Activated CD8-positive, alpha-beta memory T cell treated with anti-CD3 and anti-CD28 coated beads, Interleukin-2, amount 10 ng/mL, durations not matched to agents 7 days and 5 days (primary cell): ENCODE data around the gene RTBDN. TPM values are rescaled to one million over a fixed set of nuclear protein-coding genes. Genes with fewer than 3 reads are reported as not detected.

ENCODE experiments used
- ATAC-seq: fragments of 150-1000 bp; cut with Tn5 transposase; one replicate; pipeline ENCODE4 v1.10.0; 2021; ENCODE audit warnings: moderate library complexity
- CTCF ChIA-PET: fragments of 350-600 bp; sonication (Branson Sonifier 250); formaldehyde crosslinking; loops from one replicate; lab custom pipeline; 2021; ENCODE audit warnings: antibody characterized with exemption; lab: Charles Lee
- DNase-seq: peaks from one replicate; pipeline ENCODE4 v3.0.0-alpha.2; 2020
- H3K27ac Mint-ChIP-seq: one replicate; pipeline ENCODE4 v1.8.0; 2021; ENCODE audit warnings: mild to moderate bottlenecking, mixed read lengths
- H3K27me3 Mint-ChIP-seq: one replicate; pipeline ENCODE4 v1.8.0; 2021; ENCODE audit warnings: mixed read lengths
- H3K36me3 Mint-ChIP-seq: one replicate; pipeline ENCODE4 v1.8.0; 2021; ENCODE audit warnings: mild to moderate bottlenecking, mixed read lengths
- H3K4me1 Mint-ChIP-seq: one replicate; pipeline ENCODE4 v1.8.0; 2021; ENCODE audit warnings: mixed read lengths
- H3K4me3 Mint-ChIP-seq: one replicate; pipeline ENCODE4 v1.8.0; 2021; ENCODE audit warnings: mild to moderate bottlenecking, moderate library complexity, mixed read lengths
- H3K9me3 Mint-ChIP-seq: one replicate; pipeline ENCODE4 v1.8.0; 2022; ENCODE audit warnings: low read depth, mixed read lengths
- total RNA-seq, 2 experiments: library from RNA; stranded (reverse); gene quantifications; one replicate each; pipeline ENCODE4 v1.2.3, GENCODE V29; 2021

RTBDN gene
- not detected for total RNA-seq

DNA sequence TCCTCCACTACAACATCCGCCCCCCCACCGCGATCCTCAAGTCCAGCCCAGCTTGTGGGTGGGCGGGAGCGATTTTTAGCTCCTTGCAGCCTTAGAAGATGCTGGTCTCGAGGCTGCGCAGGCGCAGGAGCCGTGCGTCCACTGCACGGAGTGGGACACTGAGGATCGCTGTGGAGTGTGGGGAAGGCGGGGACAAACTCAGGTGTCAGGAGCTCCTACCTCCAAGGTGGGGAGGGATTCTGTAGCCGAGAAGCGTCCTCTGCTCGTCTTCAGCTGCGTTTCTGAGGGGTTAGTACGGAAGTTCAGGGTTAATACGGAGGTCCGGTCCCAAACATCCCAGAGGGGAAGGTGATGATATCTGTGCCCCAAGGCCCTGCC, at the start of gene RTBDN:
TSS of gene RTBDN (minus strand) at position 14 of the 378 bp plus-strand sequence. CDS start 4,600 bp downstream, outside the sequence.
- Mint-ChIP-seq H3K27me3 (peaks cover 83% of the 10 kb centered on the region), H3K4me3 (no peak within 1 kb of the TSS), H3K9me3 (no peaks in the 10 kb centered on the region), H3K36me3 (no peaks in the 10 kb centered on the region), H3K4me1 (peaks cover 22% of the 10 kb centered on the region), H3K27ac (no peak within 1 kb of the TSS)
- ATAC-seq (no peak), DNase-seq (no peak)
- CTCF ChIA-PET: interaction anchor here (0.6 to 2.2 kb wide), 7 partner anchors 13 to 100 kb away, joined by 3 to 9 read pairs (median 4); partner anchors contain the start of genes RNASEH2A and TRIR

DNA sequence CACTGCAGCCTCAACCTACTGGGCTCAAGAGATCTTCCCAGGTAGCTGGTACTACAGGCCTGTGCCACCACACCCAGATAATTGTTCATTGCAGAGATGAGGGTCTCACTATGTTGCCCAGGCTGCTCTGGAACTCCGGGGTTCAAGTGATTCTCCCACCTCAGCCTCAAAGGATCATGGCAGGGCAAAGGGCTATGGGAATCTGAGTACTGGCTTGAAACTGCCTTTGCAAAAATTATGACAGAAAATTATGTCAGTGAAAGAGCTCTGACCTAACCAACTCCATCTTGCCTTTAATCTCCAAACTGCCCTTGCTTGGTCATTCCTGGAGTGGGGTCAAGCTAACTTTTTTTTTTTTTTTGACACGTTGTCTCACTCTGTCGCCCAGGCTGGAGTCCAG, 48.2 kb upstream of the RTBDN start:
- DNase-seq (no peak), ATAC-seq (no peak)
- peak overlapping the region; percentile 87 for H3K4me3 Mint-ChIP-seq
- H3K4me1 Mint-ChIP-seq: peaks cover 40% of the 10 kb centered on the region
- H3K36me3 Mint-ChIP-seq: peaks cover 16% of the 10 kb centered on the region
- peaks cover 3% of the 10 kb centered on the region for H3K9me3 Mint-ChIP-seq
- CTCF ChIA-PET: interaction anchor here (0.7 to 10.6 kb wide), 8 partner anchors 11 to 179 kb away, joined by 3 to 163 read pairs (median 8); no protein-coding TSS in a partner anchor
- H3K27ac Mint-ChIP-seq: peak overlapping the region; percentile 39
- H3K27me3 Mint-ChIP-seq: no peaks in the 10 kb centered on the region

DNA sequence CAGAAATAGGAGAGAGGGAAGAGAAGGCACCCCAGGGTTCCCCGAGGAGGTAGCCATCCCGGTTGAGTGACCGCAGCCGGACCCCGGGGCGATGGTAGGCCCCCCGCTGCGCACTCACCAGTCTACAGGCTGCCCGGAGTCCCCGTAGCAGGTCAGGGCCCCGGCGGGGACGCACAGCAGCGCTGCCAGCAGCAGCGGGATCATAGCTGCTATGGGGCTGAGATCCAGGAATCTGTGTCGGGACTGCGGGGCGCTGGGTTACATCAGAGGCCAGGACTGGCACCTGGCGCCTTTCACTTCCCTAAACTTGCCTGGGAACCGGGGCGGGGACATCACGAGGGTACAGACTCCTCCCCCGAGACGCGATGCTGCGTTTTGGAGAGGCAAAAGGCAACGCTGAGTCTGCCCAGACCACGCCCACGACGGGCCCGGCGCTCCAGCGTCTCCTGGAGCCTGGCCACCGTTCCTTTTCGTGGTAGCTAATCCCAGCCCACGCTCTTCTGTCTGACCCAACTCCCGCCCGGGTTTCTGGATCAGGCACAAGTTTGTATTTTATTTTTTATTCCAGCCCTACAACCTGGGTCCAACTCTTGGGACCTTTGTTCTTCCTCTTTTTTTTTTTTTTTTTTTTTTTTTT, 46.9 kb upstream of the RTBDN start, which contains the start of gene DNASE2:
TSS of gene DNASE2 (minus strand) at position 278 of the 637 bp plus-strand sequence. CDS start at position 204, 74 bp downstream.
- ATAC-seq (peak; percentile 83), DNase-seq (peak; percentile 96)
- peaks cover 3% of the 10 kb centered on the region for H3K9me3 Mint-ChIP-seq
- H3K27me3 Mint-ChIP-seq: no peaks in the 10 kb centered on the region
- peak within 1 kb of the TSS; percentile 87 for H3K27ac Mint-ChIP-seq
- peak within 1 kb of the TSS; percentile 87 for H3K4me3 Mint-ChIP-seq
- CTCF ChIA-PET: interaction anchor here (0.6 to 10.6 kb wide), 12 partner anchors 10 to 147 kb away, joined by 3 to 163 read pairs (median 4); partner anchors contain the start of genes FARSA and TRIR
- peaks cover 21% of the 10 kb centered on the region for H3K36me3 Mint-ChIP-seq
- peaks cover 38% of the 10 kb centered on the region for H3K4me1 Mint-ChIP-seq

DNA sequence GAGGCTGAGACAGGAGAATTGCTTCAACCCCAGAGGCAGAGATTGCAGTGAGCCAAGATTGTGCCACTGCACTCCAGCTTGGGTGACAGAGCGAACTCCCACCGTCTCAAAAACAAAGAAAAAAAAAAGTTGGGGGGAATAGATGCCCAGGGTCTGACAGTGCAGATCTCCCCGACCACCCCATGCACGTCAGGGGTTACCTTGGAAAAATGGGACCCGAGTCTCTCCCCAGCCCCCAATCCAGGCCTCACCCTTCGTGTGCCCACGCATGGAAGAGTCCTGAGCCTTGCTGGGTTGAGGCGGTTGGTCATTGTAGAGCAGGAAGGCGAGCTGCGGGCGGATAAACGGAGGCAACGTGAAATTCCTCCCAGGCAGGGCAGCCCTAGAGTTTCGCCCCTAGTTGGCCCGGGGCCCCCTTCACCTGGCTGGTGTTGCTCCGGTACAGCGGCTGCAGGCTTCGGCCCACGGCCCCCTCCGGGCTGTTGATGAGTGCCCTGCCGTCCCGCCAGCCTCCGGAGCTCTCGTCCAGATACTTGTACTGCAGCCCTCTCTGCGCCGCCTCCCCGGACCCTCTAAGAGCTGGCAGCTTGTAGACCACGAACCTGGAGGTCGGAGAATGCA, 46.3 kb upstream of the RTBDN start:
- no peaks in the 10 kb centered on the region for H3K27me3 Mint-ChIP-seq
- peaks cover 21% of the 10 kb centered on the region for H3K36me3 Mint-ChIP-seq
- peak; percentile 7 for ATAC-seq
- no peak for DNase-seq
- peaks cover 34% of the 10 kb centered on the region for H3K4me1 Mint-ChIP-seq
- H3K4me3 Mint-ChIP-seq: peak overlapping the region; percentile 87
- peak overlapping the region; percentile 87 for H3K27ac Mint-ChIP-seq
- peaks cover 3% of the 10 kb centered on the region for H3K9me3 Mint-ChIP-seq
- CTCF ChIA-PET: interaction anchor here (0.8 to 10.6 kb wide), 8 partner anchors 9 to 146 kb away, joined by 3 to 163 read pairs (median 4); partner anchors contain the start of gene TRIR

DNA sequence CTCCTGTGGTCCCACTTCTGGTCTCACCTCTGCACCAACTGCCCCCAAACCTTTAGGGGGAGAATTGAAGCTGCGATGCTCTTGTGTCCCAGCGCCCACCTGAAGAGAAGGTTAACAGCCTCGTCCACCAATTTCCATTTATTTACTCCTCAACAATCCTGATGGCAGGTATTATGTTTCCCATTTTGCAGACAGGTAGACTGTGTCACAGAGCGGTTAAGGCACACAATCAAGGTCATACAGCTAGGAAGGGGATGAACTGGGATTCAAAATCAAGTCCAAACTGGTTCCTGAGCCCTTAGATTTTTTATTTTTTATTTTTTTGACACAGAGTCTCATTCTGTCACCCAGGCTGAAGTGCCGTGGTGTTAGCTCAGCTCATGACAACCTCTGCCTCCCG, 40.7 kb upstream of the RTBDN start:
- Mint-ChIP-seq H3K4me1 (peaks cover 14% of the 10 kb centered on the region), H3K27me3 (no peaks in the 10 kb centered on the region), H3K9me3 (no peaks in the 10 kb centered on the region), H3K4me3 (no peak overlapping the region), H3K36me3 (peaks cover 36% of the 10 kb centered on the region), H3K27ac (no peak overlapping the region)
- CTCF ChIA-PET: interaction anchor here (1.2 to 2.1 kb wide), 3 partner anchors 10 to 78 kb away, joined by 3 to 9 read pairs (median 5); no protein-coding TSS in a partner anchor
- no peak for DNase-seq
- no peak for ATAC-seq

DNA sequence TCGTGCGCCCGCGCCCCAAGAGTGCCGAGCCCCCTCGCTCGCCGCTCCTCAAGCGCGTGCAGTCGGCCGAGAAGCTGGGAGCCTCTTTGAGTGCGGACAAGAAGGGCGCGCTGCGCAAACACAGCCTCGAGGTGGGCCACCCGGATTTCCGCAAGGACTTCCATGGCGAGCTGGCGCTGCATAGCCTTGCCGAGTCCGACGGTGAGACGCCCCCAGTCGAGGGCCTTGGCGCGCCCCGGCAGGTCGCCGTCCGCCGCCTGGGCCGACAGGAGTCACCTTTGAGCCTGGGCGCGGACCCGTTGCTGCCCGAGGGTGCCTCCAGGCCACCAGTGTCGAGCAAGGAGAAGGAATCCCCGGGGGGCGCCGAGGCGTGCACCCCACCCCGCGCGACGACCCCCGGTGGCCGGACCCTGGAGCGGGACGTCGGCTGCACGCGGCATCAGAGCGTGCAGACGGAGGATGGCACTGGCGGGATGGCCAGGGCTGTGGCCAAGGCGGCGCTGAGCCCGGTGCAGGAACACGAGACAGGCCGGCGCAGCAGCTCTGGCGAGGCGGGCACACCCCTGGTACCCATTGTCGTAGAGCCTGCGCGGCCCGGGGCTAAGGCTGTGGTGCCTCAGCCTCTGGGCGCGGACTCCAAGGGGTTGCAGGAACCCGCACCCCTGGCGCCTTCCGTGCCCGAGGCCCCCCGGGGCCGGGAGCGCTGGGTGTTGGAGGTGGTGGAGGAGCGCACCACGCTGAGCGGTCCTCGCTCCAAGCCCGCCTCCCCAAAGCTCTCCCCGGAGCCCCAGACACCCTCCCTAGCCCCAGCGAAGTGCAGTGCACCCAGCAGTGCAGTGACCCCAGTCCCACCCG, 39.7 kb upstream of the RTBDN start:
- no peak overlapping the region for H3K27ac Mint-ChIP-seq
- ATAC-seq: no peak
- DNase-seq: no peak
- H3K9me3 Mint-ChIP-seq: no peaks in the 10 kb centered on the region
- no peaks in the 10 kb centered on the region for H3K27me3 Mint-ChIP-seq
- H3K36me3 Mint-ChIP-seq: peaks cover 35% of the 10 kb centered on the region
- H3K4me1 Mint-ChIP-seq: peaks cover 8% of the 10 kb centered on the region
- CTCF ChIA-PET: interaction anchor here (0.8 to 3.1 kb wide), 9 partner anchors 11 to 151 kb away, joined by 3 to 15 read pairs (median 5); partner anchors contain the start of gene TNPO2
- no peak overlapping the region for H3K4me3 Mint-ChIP-seq

DNA sequence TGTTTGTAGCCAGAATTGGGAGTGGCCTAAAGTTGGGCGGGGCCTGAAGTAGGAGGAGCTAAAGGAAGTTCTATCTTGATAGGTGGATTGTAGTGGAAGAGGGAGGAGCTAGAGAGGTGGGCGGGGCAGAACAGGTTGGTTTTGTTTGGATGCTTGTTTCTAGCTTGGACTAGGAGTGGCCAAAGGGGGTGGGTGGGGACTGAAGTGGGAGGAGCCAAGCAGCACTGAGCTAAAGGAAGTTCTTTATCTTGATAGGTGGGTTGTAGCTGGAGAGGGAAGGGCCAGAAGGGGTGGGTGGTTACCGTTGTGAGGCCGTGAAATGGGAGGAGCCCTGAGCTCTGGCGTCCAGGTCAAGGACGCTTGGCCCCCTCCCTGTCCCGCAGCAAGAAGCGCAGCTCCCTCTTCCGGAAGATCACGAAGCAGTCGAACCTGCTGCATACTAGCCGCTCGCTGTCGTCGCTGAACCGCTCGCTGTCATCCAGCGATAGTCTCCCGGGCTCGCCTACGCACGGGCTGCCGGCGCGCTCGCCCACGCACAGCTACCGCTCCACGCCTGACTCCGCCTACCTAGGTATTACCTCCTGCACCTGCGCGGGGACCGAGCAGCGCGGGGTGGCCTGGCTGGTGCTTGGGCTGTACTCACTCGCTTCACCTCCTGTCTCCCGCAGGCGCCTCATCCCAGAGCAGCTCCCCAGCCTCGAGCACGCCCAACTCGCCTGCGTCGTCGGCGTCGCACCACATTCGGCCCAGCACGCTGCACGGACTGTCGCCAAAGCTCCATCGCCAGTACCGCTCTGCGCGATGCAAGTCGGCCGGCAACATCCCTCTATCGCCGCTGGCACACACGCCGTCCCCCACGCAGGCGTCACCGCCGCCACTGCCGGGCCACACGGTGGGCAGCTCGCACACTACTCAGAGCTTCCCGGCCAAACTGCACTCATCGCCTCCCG, 38.8 kb upstream of the RTBDN start:
- Mint-ChIP-seq H3K9me3 (no peaks in the 10 kb centered on the region), H3K36me3 (peaks cover 30% of the 10 kb centered on the region), H3K27ac (no peak overlapping the region), H3K27me3 (no peaks in the 10 kb centered on the region), H3K4me1 (peaks cover 6% of the 10 kb centered on the region), H3K4me3 (peak overlapping the region; percentile 43)
- DNase-seq: peak; percentile 86
- CTCF ChIA-PET: interaction anchor here (0.7 to 4.1 kb wide), 14 partner anchors 9 to 221 kb away, joined by 3 to 19 read pairs (median 4); partner anchors contain the start of genes DNASE2 and TNPO2
- ATAC-seq: peak; percentile 76

DNA sequence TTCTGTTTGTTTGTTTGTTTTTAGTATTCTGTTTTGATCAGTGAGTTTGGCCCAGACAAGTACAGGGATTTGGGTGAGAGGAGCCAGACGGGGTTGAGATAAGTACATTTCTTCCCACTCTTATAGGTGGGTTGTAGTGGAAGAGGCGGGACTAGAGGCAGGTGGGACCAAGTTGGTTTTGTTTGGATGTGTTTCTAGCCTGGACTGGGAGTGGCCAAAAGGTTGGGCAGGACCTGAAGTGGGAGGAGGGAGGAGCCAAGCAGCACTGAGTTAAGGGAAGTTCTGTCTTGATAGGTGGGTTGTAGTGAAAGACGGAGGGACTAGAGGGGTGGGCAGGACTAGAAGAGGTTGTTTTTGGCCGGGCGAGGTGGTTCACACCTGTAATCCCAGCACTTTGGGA, 37.9 kb upstream of the RTBDN start:
- H3K4me3 Mint-ChIP-seq: no peak overlapping the region
- H3K9me3 Mint-ChIP-seq: no peaks in the 10 kb centered on the region
- H3K27me3 Mint-ChIP-seq: no peaks in the 10 kb centered on the region
- no peak overlapping the region for H3K27ac Mint-ChIP-seq
- peaks cover 25% of the 10 kb centered on the region for H3K36me3 Mint-ChIP-seq
- peaks cover 7% of the 10 kb centered on the region for H3K4me1 Mint-ChIP-seq
- ATAC-seq: no peak
- no peak for DNase-seq
- CTCF ChIA-PET: interaction anchor here (0.9 to 4.1 kb wide), 11 partner anchors 8 to 222 kb away, joined by 3 to 19 read pairs (median 6); partner anchors contain the start of genes DNASE2 and GCDH

DNA sequence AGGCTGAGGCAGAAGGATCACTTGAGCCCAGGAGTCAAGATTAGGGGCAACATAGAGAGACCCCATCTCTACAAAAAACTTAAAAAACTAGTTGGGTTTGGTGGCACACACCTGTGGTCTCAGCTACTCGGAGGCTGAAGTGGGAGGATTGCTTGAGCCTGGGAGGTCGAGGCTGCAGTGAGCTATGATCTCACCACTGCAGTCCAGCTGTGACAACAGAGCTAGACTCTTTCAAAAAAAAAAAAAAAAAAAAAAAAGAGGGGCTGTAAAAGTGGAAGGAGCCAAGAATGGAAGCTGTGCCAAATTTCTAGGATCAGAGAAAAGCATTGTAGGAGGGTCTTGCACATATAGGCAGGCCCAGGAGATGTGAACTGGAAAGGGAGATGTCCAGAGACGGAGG, 37.3 kb upstream of the RTBDN start:
- CTCF ChIA-PET: interaction anchor here (1.0 to 4.1 kb wide), 8 partner anchors 10 to 111 kb away, joined by 3 to 19 read pairs (median 8); partner anchors contain the start of genes DNASE2 and GCDH
- H3K36me3 Mint-ChIP-seq: peaks cover 22% of the 10 kb centered on the region
- H3K27me3 Mint-ChIP-seq: no peaks in the 10 kb centered on the region
- H3K27ac Mint-ChIP-seq: no peak overlapping the region
- H3K9me3 Mint-ChIP-seq: no peaks in the 10 kb centered on the region
- ATAC-seq (no peak), DNase-seq (no peak)
- H3K4me3 Mint-ChIP-seq: no peak overlapping the region
- peaks cover 11% of the 10 kb centered on the region for H3K4me1 Mint-ChIP-seq

DNA sequence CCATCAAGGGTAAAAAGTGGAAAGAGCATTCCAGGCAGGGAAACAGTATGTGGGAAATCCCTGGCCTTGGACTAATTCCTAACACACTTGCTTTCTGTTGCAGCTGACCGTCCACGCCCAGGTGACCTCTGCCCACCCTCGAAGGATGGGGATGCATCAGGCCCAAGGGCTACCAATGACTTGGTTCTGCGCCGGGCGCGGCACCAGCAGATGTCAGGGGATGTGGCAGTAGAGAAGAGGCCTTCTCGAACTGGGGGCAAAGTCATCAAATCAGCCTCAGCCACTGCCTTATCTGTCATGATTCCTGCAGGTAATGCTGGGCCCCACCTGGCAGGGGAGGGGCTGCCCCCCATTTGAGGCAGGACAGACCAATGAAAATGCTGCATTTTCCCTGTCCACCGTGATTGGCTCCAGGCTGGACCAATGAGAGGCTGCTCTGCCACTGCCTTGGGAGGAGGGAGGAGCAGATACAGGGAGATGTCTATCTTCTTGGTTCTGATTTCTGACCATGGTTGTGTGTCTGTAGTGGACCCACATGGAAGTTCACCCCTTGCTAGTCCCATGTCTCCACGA, 34.2 kb upstream of the RTBDN start:
- H3K4me1 Mint-ChIP-seq: peaks cover 13% of the 10 kb centered on the region
- H3K27ac Mint-ChIP-seq: no peak overlapping the region
- CTCF ChIA-PET: interaction anchor here (1.3 to 1.4 kb wide), 2 partner anchors 22 to 103 kb away, joined by 4 read pairs; no protein-coding TSS in a partner anchor
- no peak overlapping the region for H3K4me3 Mint-ChIP-seq
- no peaks in the 10 kb centered on the region for H3K27me3 Mint-ChIP-seq
- DNase-seq (no peak), ATAC-seq (no peak)
- H3K9me3 Mint-ChIP-seq: no peaks in the 10 kb centered on the region
- H3K36me3 Mint-ChIP-seq: peaks cover 15% of the 10 kb centered on the region
